DMS79 treated with DMSO at 0.1 percent for 48 hours (cell line): Measurements from ENCODE around the gene VIT.
A peak's percentile ranks its signal among the peaks of the same experiment; 100 is the strongest.

ENCODE experiments used
- DNase-seq: peaks from one replicate; lab custom pipeline; 2025; lab: John Stamatoyannopoulos, UW

Gene VIT

DNA sequence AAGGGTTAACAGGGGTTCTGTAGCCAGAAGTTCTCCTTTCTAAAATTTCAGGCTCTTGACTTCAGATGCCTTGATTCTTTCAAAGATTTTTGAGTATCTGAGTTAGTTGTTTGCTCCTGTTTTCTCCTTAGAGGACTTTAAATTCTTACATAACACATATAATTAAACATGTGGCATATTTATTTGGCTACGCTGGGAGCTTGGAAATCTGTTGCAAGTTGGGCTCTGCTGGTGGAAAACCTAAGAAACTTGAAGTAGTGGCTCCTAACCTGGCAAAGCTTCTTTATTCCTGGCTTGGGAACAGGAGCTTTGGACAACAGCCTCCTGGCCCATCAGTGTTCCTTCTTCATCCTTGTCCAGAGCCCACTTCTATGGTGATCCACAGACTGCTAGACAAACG is 72.6 kb downstream of the VIT start:
- DNase-seq, result no peak

- DNase-seq, result no peak
These were observed 74.2 kb downstream of the VIT start for GRCh38 chr2:36770542-36771287.

GRCh38 chr2:36771671-36772070 is 75.2 kb downstream of the VIT start:
- no peak for DNase-seq

- peak; percentile 79 for DNase-seq
These were observed 77.4 kb downstream of the VIT start for GRCh38 chr2:36773947-36774346.

GRCh38 chr2:36775261-36775660 is 78.8 kb downstream of the VIT start:
- no peak for DNase-seq

DNA sequence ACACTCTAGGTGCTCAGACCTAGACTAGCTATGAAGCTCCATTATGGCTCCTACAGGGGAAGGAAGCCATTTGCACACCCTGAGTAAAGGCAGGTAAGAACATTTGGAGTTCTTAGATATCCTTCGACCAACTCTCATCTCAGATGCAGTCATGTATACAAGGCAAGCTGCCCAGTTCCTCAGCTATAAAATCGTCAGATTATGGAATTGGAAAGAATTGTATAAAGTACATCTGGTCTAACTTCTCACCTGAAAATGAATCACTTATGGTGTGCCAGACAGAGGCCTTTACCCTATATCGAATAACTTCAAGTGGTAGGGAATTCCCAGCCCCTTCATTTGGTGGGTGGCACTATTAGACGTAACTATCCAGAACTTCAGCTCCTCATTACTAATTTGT is 79.3 kb downstream of the VIT start:
- DNase-seq, result no peak

GRCh38 chr2:36777272-36777671 is 80.8 kb downstream of the VIT start:
- DNase-seq, result no peak

GRCh38 chr2:36777788-36778187 is 81.3 kb downstream of the VIT start:
- DNase-seq, result no peak

DNA sequence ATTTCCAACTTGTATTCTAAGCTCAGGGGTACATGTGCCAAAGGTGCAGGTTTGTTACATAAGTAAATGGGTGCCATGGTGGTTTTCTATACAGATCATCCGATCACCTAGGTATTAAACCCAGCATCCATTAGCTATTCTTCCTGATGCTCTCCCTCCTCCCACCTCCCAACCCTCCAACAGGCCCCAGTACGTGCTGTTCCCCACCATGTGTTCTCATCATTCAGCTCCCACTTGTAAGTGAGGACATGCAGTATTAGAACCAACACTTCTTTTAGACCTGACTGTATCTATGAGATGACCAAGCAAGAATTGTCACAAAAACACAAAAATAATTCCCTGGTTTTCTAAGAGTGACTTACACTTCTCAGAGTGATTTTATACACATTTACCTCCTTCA is 83.0 kb downstream of the VIT start:
- DNase-seq, result no peak

- DNase-seq, result peak; percentile 61
These were observed 83.8 kb downstream of the VIT start for GRCh38 chr2:36780231-36780839.

- DNase-seq, result no peak
These were observed 85.6 kb downstream of the VIT start for GRCh38 chr2:36781907-36782720.

GRCh38 chr2:36783246-36783645 is 86.7 kb downstream of the VIT start:
- DNase-seq, result no peak

DNA sequence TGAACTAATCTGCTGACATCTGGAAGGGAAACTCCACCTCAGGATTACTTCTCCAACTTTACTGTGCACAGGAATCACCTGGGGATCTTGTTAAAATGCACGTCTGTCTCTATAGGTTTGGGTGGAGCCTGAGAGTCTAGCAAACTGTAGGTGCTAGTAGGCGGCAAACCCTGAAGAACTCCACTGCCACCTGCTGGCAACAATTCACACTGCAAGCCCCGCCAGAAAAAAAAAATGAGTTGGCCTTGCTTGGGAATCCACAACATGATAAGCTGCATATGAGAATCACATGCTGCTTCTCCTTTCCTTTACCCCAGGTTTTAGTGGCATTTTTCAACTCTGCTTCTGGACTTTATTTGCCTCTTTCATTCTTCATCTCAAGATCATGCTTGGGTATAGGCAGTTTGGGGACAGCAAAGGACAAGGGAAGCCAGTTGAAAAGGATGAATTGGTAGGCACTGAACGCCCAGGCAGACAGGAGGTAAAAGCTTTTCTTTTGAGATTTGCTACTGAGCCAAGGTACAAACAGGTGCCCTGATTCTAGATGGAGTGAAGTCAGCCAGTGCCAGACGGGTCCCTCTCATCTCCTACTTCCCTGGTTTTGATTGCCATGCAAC is 88.8 kb downstream of the VIT start:
- no peak for DNase-seq

- DNase-seq, result no peak
These were observed 92.8 kb downstream of the VIT start for GRCh38 chr2:36789181-36789804.

DNA sequence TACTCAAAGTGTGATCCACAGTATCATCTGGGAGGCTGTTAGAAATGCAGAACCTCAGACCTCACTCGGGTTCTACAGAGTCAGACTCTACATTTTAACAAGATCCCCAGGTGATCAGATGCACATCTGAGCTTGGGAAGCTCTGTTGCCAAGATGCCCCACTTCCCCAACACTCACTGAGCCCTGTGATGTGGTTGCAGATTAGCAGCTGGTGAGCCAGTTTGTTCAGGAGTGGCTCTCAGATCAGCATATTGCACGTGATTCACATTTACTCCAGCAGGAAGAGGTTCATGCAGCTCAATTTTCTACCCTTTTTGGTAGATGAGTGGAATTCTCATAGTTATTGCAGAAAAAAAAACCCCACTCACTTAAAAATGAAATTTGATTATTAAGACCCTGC is 96.4 kb downstream of the VIT start:
- peak; percentile 50 for DNase-seq

GRCh38 chr2:36797324-36798070 is 101.0 kb downstream of the VIT start:
- DNase-seq, result no peak

- DNase-seq, result no peak
These were observed 102.2 kb downstream of the VIT start for GRCh38 chr2:36798724-36799123.

GRCh38 chr2:36800381-36800780 is 103.9 kb downstream of the VIT start:
- no peak for DNase-seq

DNA sequence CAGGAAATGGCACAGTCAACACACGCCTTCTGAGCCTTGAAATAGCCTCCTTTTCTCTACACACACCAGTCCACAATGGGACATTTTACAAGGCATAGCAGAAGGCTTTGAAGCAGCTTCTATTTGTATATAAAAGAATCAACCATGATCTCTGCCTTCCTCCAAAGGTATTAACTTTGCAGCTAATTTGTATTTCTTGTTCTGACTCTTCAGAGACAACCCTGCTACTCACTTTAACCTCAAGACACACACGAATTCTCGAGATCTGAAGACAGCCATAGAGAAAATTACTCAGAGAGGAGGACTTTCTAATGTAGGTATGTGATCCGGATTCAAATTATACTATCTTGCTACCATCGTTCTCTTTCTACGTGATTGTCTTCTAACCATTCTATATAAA is 104.6 kb downstream of the VIT start:
- no peak for DNase-seq

DNA sequence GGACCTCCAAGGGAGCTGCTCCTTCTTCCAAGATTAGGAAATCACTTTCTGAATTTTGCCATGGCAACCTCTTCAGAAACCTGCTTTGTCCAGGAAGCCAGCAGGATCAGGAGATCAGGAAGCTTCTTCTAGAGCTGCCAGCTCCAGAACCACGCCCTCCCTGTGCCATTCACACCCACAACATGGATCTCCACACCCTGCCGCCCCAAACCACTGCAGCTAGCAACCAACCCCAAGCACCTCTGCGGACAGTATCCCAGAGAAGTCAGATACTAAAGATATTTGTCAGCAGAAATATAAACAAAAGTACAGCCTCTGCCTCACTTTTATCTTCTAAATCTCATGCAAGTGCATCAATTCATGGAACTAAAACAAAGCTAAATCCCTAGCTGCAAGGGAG is 106.4 kb downstream of the VIT start:
- no peak for DNase-seq

- no peak for DNase-seq
These were observed 109.2 kb downstream of the VIT start for GRCh38 chr2:36805635-36806224.
